Thyroid gland (tissue), 4 donors: ENCODE results near the gene UROC1. TPM values are rescaled to one million over a fixed set of nuclear protein-coding genes. Genes with fewer than 3 reads are reported as not detected.

Source experiments
- DNase-seq, 2 donors: peaks; one replicate each; pipeline ENCODE4 v3.0.0-alpha.2; 2019
- H3K27ac ChIP-seq, 3 donors: fragments of 200-600 bp; sonication (generic); 1 replicate in 2 of 3; 2 replicates in 1 of 3; pipeline ENCODE4 v1.5.1; 2016 to 2019; ENCODE audit warnings: mild to moderate bottlenecking in 1 of 3, moderate library complexity in 1 of 3
- H3K27me3 ChIP-seq: fragments of 200-600 bp; sonication (generic); one replicate; pipeline ENCODE4 v1.5.1; 2019
- H3K36me3 ChIP-seq, 2 donors: fragments of 200-600 bp; sonication (generic); one replicate each; pipeline ENCODE4 v1.5.1; 2016 to 2019
- H3K4me1 ChIP-seq, 2 donors: fragments of 200-600 bp; sonication (generic); one replicate each; pipeline ENCODE4 v1.5.1; 2017 to 2019
- H3K4me3 ChIP-seq, 3 donors: fragments of 200-600 bp; sonication (generic); replicated peaks in 1 of 3; 1 replicate in 2 of 3; 2 replicates in 1 of 3; pipeline ENCODE4 v1.5.1; 2016; ENCODE audit warnings: mild to moderate bottlenecking in 1 of 3
- H3K9me3 ChIP-seq: fragments of 200-600 bp; sonication (generic); one replicate; pipeline ENCODE4 v1.5.1; 2017
- CTCF ChIP-seq, 6 experiments: fragments of 200-600 bp in 3 of 6; fragments of 450-650 bp in 3 of 6; sonication (generic) in 3 of 6; IDR thresholded peaks; one replicate each; pipeline ENCODE4 v1.5.1; 2016 to 2019; ENCODE audit warnings: antibody characterized with exemption in 6 of 6, mild to moderate bottlenecking in 2 of 6, inconsistent platforms in 1 of 6, moderate library complexity in 1 of 6
- POLR2A ChIP-seq, 2 donors: fragments of 450-650 bp; IDR thresholded peaks; one replicate each; pipeline ENCODE4 v1.6.1; 2017; ENCODE audit warnings: antibody characterized with exemption in 2 of 2, mild to moderate bottlenecking in 2 of 2, moderate library complexity in 1 of 2
- WGBS, 2 donors: methylation state at CpG; one replicate each; pipeline ENCODE4 v1.1.5; 2017; 5-methylcytosine and 5-hydroxymethylcytosine counted together
- intact Hi-C: fragments of 100-400 bp; cut with DNase I; formaldehyde crosslinking; loops from one replicate; pipeline ENCODE4 v1.15.1; 2023
- total RNA-seq, 4 donors: library from RNA; depleted of rRNA; stranded (reverse); fragments of >200 nt; gene quantifications; one replicate each; pipeline ENCODE4 v1.2.3, GENCODE V29; 2016

The UROC1 gene
- total RNA-seq, 4 donors from 2014 or later: not detected

DNA sequence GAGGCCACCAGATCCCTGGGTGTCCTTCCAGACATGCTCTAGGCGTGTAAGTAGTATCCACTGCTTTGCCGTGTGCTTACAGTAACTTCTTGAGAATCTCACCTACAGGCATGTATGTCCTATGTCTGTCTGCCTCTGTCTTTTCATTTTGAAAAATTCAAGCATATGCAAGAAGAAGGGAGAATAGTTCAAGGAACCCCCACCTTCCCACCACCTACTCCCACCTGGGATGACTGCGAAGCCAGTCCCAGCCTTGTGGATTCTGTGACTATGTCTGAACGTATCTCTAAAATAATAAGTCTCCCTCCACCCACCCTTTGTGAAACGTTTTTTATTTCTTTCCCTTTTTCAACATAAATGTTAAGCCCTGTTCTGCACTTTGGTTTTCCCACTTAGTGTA is 21.4 kb upstream of the UROC1 start:
- 40 to 41% methylated on average over 5 of the region's 5 CpGs for WGBS, 2 donors
- TF ChIP-seq POLR2A (IDR thresholded peaks at IDR 0.05) (no peak), CTCF (IDR thresholded peaks at IDR 0.05) (no peak)
- intact Hi-C loops: no loop called here

GRCh38 chr3:126538316-126538715 is 20.7 kb upstream of the UROC1 start:
- no peak overlapping the region for H3K4me3 ChIP-seq
- TF ChIP-seq POLR2A (IDR thresholded peaks at IDR 0.05) (no peak), CTCF (IDR thresholded peaks at IDR 0.05) (no peak)
- no peak overlapping the region for H3K27ac ChIP-seq
- H3K36me3 ChIP-seq: no peaks in the 10 kb centered on the region
- no peaks in the 10 kb centered on the region for H3K4me1 ChIP-seq
- 73 to 86% methylated on average over 5 to 9 of the region's 9 CpGs for WGBS, 2 donors
- no peak for DNase-seq
- H3K27me3 ChIP-seq: peaks cover 6% of the 10 kb centered on the region
- intact Hi-C loops: no loop called here
- H3K9me3 ChIP-seq: no peaks in the 10 kb centered on the region

More for the DNA sequence above, 21.4 kb upstream of the UROC1 start:
- Histone ChIP-seq H3K27ac (no peak overlapping the region), H3K4me1 (no peaks in the 10 kb centered on the region), H3K36me3 (no peaks in the 10 kb centered on the region), H3K27me3 (peaks cover 6% of the 10 kb centered on the region), H3K9me3 (no peaks in the 10 kb centered on the region), H3K4me3 (no peak overlapping the region)
- DNase-seq: no peak

- TF ChIP-seq POLR2A (IDR thresholded peaks at IDR 0.05): no peak
- no peak for TF ChIP-seq CTCF (IDR thresholded peaks at IDR 0.05)
- intact Hi-C loops: no loop called here
- DNase-seq: no peak
Measured at GRCh38 chr3:126537730-126538281, 20.2 kb upstream of the UROC1 start.

DNA sequence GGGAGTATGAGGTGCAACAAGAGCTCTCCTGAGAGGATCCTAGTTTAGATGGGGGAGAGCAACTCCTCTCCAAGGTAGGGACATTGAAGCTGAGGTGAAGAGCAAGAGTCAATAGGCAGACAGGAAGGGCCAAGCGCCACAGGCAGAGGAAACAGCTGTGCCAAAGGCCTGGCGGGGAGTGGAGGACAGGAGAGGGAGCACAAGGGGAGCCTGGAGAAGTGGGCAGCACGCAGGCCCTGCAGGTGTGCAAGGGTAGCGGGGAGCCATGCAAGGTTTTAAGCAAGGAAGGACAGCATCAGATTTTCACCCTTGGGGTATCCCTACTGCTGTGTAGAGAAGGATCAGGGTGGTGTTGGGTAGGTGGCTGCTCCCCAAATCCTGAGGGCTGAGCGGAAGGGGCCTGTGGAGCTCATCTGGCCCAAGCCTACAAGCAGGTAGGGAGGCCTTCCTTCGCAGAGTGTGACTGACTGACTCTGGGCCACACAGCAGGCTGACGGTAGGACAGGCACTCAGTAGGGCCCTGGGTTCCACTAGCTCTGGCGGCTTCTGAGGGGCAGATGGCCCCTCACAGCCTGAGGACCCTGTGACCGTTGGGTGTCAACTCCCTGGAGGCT is 19.6 kb upstream of the UROC1 start:
- H3K36me3 ChIP-seq: no peaks in the 10 kb centered on the region
- H3K4me3 ChIP-seq: no peak overlapping the region
- no peak for TF ChIP-seq CTCF (IDR thresholded peaks at IDR 0.05)
- TF ChIP-seq POLR2A (IDR thresholded peaks at IDR 0.05): no peak
- no peak overlapping the region for H3K27ac ChIP-seq
- H3K27me3 ChIP-seq: peaks cover 6% of the 10 kb centered on the region
- no peak for DNase-seq
- H3K9me3 ChIP-seq: no peaks in the 10 kb centered on the region
- no peaks in the 10 kb centered on the region for H3K4me1 ChIP-seq
- intact Hi-C loops: no loop called here
- WGBS, 2 donors: 87% methylated on average over 9 of the region's 9 CpGs

More at GRCh38 chr3:126537730-126538281, 20.2 kb upstream of the UROC1 start:
- H3K9me3 ChIP-seq: no peaks in the 10 kb centered on the region
- no peaks in the 10 kb centered on the region for H3K4me1 ChIP-seq
- WGBS, 2 donors: 80 to 85% methylated on average over 10 of the region's 10 CpGs
- peaks cover 6% of the 10 kb centered on the region for H3K27me3 ChIP-seq
- H3K36me3 ChIP-seq: no peaks in the 10 kb centered on the region
- H3K27ac ChIP-seq: no peak overlapping the region
- no peak overlapping the region for H3K4me3 ChIP-seq

GRCh38 chr3:126536126-126536525 is 18.6 kb upstream of the UROC1 start:
- DNase-seq: no peak
- Histone ChIP-seq H3K36me3 (no peaks in the 10 kb centered on the region), H3K4me1 (no peaks in the 10 kb centered on the region), H3K9me3 (no peaks in the 10 kb centered on the region), H3K27ac (no peak overlapping the region), H3K4me3 (no peak overlapping the region), H3K27me3 (no peaks in the 10 kb centered on the region)
- WGBS, 2 donors: 77 to 82% methylated on average over 3 of the region's 3 CpGs
- intact Hi-C loops: no loop called here
- TF ChIP-seq CTCF (IDR thresholded peaks at IDR 0.05) (no peak), POLR2A (IDR thresholded peaks at IDR 0.05) (no peak)
